GM23338 (cell line): ENCODE results near the gene SEMA4A. TPM values are rescaled to one million over a fixed set of nuclear protein-coding genes. Genes with fewer than 3 reads are reported as not detected.

Source experiments
- ATAC-seq: fragments of 200-7000 bp; cut with Tn5 transposase; 3 replicates; pipeline ENCODE4 v1.9.1; 2020
- DNase-seq: peaks from one replicate; pipeline ENCODE4 v3.0.0-alpha.2; 2015; ENCODE audit warnings: low spot score
- H2AFZ ChIP-seq: fragments of 200-600 bp; sonication (generic); 2 replicates; pipeline ENCODE4 v1.8.0; 2016; ENCODE audit warnings: antibody characterized with exemption, mild to moderate bottlenecking, moderate library complexity
- H3F3A ChIP-seq: fragments of 200-600 bp; sonication (generic); replicated peaks from 2 replicates; pipeline ENCODE4 v1.8.0; 2017; ENCODE audit warnings: antibody characterized with exemption, mixed run types, low read depth
- H3K27ac ChIP-seq: fragments of 200-600 bp; sonication (generic); 2 replicates; pipeline ENCODE4 v1.6.1; 2016; ENCODE audit warnings: low read depth
- H3K27me3 ChIP-seq: fragments of 200-600 bp; sonication (generic); 2 replicates; pipeline ENCODE4 v1.8.0; 2016; ENCODE audit warnings: mild to moderate bottlenecking, mixed run types, moderate library complexity; ENCODE audit not compliant: insufficient read depth
- H3K36me3 ChIP-seq: fragments of 200-600 bp; sonication (generic); 2 replicates; pipeline ENCODE4 v1.8.0; 2016; ENCODE audit warnings: mild to moderate bottlenecking; ENCODE audit not compliant: insufficient read depth
- H3K4me1 ChIP-seq: fragments of 200-600 bp; sonication (generic); 2 replicates; pipeline ENCODE4 v1.8.0; 2016; ENCODE audit warnings: mild to moderate bottlenecking, moderate library complexity; ENCODE audit not compliant: insufficient read depth
- H3K4me2 ChIP-seq: fragments of 200-600 bp; sonication (generic); 2 replicates; pipeline ENCODE4 v1.7.1; 2017; ENCODE audit warnings: mixed run types
- H3K4me3 ChIP-seq: fragments of 200-600 bp; sonication (generic); 2 replicates; pipeline ENCODE4 v1.6.1; 2016; ENCODE audit warnings: mixed run types
- H3K79me2 ChIP-seq: fragments of 200-600 bp; sonication (generic); replicated peaks from 2 replicates; pipeline ENCODE4 v1.8.0; 2017; ENCODE audit warnings: mild to moderate bottlenecking; ENCODE audit not compliant: insufficient read depth
- H3K9me2 ChIP-seq: fragments of 200-600 bp; sonication (generic); 2 replicates; pipeline ENCODE4 v1.8.0; 2017; ENCODE audit not compliant: insufficient read depth
- H4K20me1 ChIP-seq: fragments of 200-600 bp; sonication (generic); replicated peaks from 2 replicates; pipeline ENCODE4 v1.8.0; 2017; ENCODE audit warnings: mild to moderate bottlenecking; ENCODE audit not compliant: insufficient read depth
- H3K27ac Mint-ChIP-seq: 2 replicates; pipeline ENCODE4 v1.8.0; 2020; ENCODE audit warnings: inconsistent platforms, mild to moderate bottlenecking, moderate library complexity, mixed read lengths
- H3K27me3 Mint-ChIP-seq: 3 replicates; pipeline ENCODE4 v1.8.0; 2022; ENCODE audit warnings: low read depth, mild to moderate bottlenecking, moderate library complexity, mixed read lengths, inconsistent platforms; ENCODE audit not compliant: insufficient read depth, poor library complexity
- H3K36me3 Mint-ChIP-seq: 3 replicates; pipeline ENCODE4 v1.8.0; 2021; ENCODE audit warnings: low read depth, mild to moderate bottlenecking, inconsistent platforms, moderate library complexity, mixed read lengths
- H3K4me1 Mint-ChIP-seq: 3 replicates; pipeline ENCODE4 v1.8.0; 2020; ENCODE audit warnings: mild to moderate bottlenecking, inconsistent platforms, mixed read lengths
- H3K4me3 Mint-ChIP-seq: 3 replicates; pipeline ENCODE4 v1.8.0; 2021; ENCODE audit warnings: moderate library complexity, mild to moderate bottlenecking, inconsistent platforms, mixed read lengths
- H3K9me3 Mint-ChIP-seq: 3 replicates; pipeline ENCODE4 v1.8.0; 2020; ENCODE audit warnings: moderate library complexity, mild to moderate bottlenecking, inconsistent platforms, mixed read lengths
- CREB1 ChIP-seq: fragments of 250-450 bp; sonication (Bioruptor Pico); IDR thresholded peaks from 2 replicates; pipeline ENCODE4 v1.5.0; 2020; ENCODE audit warnings: low read depth, mild to moderate bottlenecking, moderate library complexity
- CTCF ChIP-seq, 2 experiments: fragments of 200-600 bp in 1 of 2; sonication (generic) in 1 of 2; conservative IDR thresholded peaks; 2 replicates each; pipeline versions ENCODE4 v1.5.1 to v1.6.1; 2016 to 2017; ENCODE audit warnings: antibody characterized with exemption in 2 of 2, low read depth in 2 of 2, mild to moderate bottlenecking in 2 of 2, moderate library complexity in 1 of 2
- EZH2 ChIP-seq: fragments of 200-600 bp; sonication (generic); IDR thresholded peaks from one replicate; pipeline ENCODE4 v1.8.0; 2017; ENCODE audit warnings: antibody characterized with exemption, mild to moderate bottlenecking, low read depth; ENCODE audit not compliant: unreplicated experiment
- EZH2phosphoT487 ChIP-seq: fragments of 200-600 bp; sonication (generic); IDR thresholded peaks from one replicate; pipeline ENCODE4 v1.8.1; 2018; ENCODE audit warnings: antibody characterized with exemption; ENCODE audit not compliant: unreplicated experiment
- JUNB ChIP-seq: IDR thresholded peaks from one replicate; pipeline ENCODE4 v1.6.1; 2016; ENCODE audit warnings: antibody characterized with exemption; ENCODE audit not compliant: unreplicated experiment
- NANOG ChIP-seq: IDR thresholded peaks from 2 replicates; pipeline ENCODE4 v1.6.1; 2016; ENCODE audit warnings: antibody characterized with exemption, borderline replicate concordance
- POLR2AphosphoS5 ChIP-seq: IDR thresholded peaks from 2 replicates; pipeline ENCODE4 v1.6.1; 2016; ENCODE audit warnings: antibody characterized with exemption, low read depth
- STAT1 ChIP-seq: IDR thresholded peaks from one replicate; pipeline ENCODE4 v1.6.1; 2016; ENCODE audit warnings: antibody characterized with exemption; ENCODE audit not compliant: unreplicated experiment
- ZNF114 ChIP-seq: fragments of 250-450 bp; sonication (Bioruptor Pico); IDR thresholded peaks from 2 replicates; pipeline ENCODE4 v1.5.0; 2020; ENCODE audit warnings: mild to moderate bottlenecking, moderate library complexity
- ZNF331 ChIP-seq: fragments of 250-450 bp; sonication (Bioruptor Pico); IDR thresholded peaks from 2 replicates; pipeline ENCODE4 v1.5.0; 2020; ENCODE audit warnings: low read depth, mild to moderate bottlenecking, moderate library complexity
- polyA plus RNA-seq: library from polyadenylated mRNA; unstranded; fragments of >200 nt; fragmentation: Nextera tagmentation; extraction: Ambion mirVana; gene quantifications from 2 replicates; pipeline ENCODE4 v1.2.1, GENCODE V29; 2016
- total RNA-seq: library from RNA; depleted of rRNA; stranded (reverse); fragments of >200 nt; shearing (Covaris generic); gene quantifications from 2 replicates; pipeline ENCODE4 v1.2.3, GENCODE V29; 2014
- TF ChIP-seq, protein P1 (sequence below): IDR thresholded peaks from 2 replicates; pipeline ENCODE4 v1.6.1; 2016; ENCODE audit warnings: antibody characterized with exemption
- TF ChIP-seq, protein P2 (sequence below): fragments of 250-450 bp; sonication (Bioruptor Pico); IDR thresholded peaks from 2 replicates; pipeline ENCODE4 v1.5.0; 2020; ENCODE audit warnings: mild to moderate bottlenecking, moderate library complexity
- TF ChIP-seq, protein P3 (sequence below): IDR thresholded peaks from one replicate; pipeline ENCODE4 v1.6.1; 2018; ENCODE audit warnings: antibody characterized with exemption; ENCODE audit not compliant: unreplicated experiment

The SEMA4A gene
- total and polyA plus RNA-seq, 2 experiments from 2014 or later = 5.5 to 20.2 TPM

DNA sequence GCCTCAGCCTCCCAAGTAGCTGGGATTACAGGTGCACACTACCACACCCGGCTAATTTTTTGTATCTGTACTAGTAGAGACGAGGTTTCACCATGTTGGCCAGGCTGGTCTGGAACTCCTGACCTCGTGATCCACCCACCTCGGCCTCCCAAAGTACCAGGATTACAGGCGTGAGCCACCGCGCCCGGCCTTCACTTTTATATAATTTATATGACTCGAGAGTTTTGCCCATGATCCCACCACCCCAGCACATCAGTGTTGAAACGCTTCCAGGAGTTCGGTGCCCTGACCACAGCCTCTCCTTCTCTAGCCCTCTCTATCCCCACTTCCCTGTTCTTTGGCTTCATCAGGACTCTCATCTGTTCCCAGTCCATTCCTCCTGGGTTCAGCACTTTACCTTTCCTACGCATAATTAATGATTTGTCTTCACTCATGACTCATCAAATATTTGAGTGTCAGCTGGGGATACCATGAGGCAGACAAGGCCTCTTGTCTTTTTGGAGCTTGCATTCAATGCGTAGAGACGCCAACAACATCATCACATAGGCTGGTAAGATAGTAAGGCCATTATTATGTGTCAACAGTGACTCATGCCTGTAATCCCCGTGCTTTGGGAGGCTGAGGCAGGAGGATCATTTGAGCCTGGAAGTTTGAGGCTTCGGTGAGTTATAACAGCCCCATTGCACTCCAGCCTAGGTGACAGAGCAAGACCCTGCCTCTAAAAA, 60.8 kb downstream of the SEMA4A start:
- Histone ChIP-seq H3K4me1 (peaks cover 21% of the 10 kb centered on the region), H2AFZ (no peak overlapping the region), H3K4me2 (peak overlapping the region; percentile 98), H3K9me2 (no peaks in the 10 kb centered on the region), H3K36me3 (0 out of 2 replicates have a peak, but pooled peaks cover 5% of the 10 kb centered on the region), H3K4me3 (peak overlapping the region; percentile 64), H3K27ac (peak overlapping the region; percentile 96; the same call in 1 of the 2 replicates), H3K79me2 (peaks cover 55% of the 10 kb centered on the region), H3K27me3 (no peaks in the 10 kb centered on the region), H3F3A (peaks cover 11% of the 10 kb centered on the region; the same call in 1 of the 2 replicates), H4K20me1 (peaks cover 11% of the 10 kb centered on the region; the same call in 1 of the 2 replicates)
- Mint-ChIP-seq H3K4me1 (peaks cover 19% of the 10 kb centered on the region), H3K27me3 (peaks cover 11% of the 10 kb centered on the region), H3K27ac (peak overlapping the region; percentile 86), H3K36me3 (peaks cover 25% of the 10 kb centered on the region), H3K4me3 (peak overlapping the region; percentile 96), H3K9me3 (no peaks in the 10 kb centered on the region)
- TF ChIP-seq, protein P1, sequence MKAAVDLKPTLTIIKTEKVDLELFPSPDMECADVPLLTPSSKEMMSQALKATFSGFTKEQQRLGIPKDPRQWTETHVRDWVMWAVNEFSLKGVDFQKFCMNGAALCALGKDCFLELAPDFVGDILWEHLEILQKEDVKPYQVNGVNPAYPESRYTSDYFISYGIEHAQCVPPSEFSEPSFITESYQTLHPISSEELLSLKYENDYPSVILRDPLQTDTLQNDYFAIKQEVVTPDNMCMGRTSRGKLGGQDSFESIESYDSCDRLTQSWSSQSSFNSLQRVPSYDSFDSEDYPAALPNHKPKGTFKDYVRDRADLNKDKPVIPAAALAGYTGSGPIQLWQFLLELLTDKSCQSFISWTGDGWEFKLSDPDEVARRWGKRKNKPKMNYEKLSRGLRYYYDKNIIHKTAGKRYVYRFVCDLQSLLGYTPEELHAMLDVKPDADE = no peak
- TF ChIP-seq ZNF114 (CRISPR knock-in tag) = no peak
- TF ChIP-seq EZH2 = no peak
- no peak for TF ChIP-seq JUNB
- TF ChIP-seq ZNF331 (CRISPR knock-in tag) = no peak
- TF ChIP-seq NANOG = no peak
- TF ChIP-seq EZH2phosphoT487 = no peak
- TF ChIP-seq, protein P2, sequence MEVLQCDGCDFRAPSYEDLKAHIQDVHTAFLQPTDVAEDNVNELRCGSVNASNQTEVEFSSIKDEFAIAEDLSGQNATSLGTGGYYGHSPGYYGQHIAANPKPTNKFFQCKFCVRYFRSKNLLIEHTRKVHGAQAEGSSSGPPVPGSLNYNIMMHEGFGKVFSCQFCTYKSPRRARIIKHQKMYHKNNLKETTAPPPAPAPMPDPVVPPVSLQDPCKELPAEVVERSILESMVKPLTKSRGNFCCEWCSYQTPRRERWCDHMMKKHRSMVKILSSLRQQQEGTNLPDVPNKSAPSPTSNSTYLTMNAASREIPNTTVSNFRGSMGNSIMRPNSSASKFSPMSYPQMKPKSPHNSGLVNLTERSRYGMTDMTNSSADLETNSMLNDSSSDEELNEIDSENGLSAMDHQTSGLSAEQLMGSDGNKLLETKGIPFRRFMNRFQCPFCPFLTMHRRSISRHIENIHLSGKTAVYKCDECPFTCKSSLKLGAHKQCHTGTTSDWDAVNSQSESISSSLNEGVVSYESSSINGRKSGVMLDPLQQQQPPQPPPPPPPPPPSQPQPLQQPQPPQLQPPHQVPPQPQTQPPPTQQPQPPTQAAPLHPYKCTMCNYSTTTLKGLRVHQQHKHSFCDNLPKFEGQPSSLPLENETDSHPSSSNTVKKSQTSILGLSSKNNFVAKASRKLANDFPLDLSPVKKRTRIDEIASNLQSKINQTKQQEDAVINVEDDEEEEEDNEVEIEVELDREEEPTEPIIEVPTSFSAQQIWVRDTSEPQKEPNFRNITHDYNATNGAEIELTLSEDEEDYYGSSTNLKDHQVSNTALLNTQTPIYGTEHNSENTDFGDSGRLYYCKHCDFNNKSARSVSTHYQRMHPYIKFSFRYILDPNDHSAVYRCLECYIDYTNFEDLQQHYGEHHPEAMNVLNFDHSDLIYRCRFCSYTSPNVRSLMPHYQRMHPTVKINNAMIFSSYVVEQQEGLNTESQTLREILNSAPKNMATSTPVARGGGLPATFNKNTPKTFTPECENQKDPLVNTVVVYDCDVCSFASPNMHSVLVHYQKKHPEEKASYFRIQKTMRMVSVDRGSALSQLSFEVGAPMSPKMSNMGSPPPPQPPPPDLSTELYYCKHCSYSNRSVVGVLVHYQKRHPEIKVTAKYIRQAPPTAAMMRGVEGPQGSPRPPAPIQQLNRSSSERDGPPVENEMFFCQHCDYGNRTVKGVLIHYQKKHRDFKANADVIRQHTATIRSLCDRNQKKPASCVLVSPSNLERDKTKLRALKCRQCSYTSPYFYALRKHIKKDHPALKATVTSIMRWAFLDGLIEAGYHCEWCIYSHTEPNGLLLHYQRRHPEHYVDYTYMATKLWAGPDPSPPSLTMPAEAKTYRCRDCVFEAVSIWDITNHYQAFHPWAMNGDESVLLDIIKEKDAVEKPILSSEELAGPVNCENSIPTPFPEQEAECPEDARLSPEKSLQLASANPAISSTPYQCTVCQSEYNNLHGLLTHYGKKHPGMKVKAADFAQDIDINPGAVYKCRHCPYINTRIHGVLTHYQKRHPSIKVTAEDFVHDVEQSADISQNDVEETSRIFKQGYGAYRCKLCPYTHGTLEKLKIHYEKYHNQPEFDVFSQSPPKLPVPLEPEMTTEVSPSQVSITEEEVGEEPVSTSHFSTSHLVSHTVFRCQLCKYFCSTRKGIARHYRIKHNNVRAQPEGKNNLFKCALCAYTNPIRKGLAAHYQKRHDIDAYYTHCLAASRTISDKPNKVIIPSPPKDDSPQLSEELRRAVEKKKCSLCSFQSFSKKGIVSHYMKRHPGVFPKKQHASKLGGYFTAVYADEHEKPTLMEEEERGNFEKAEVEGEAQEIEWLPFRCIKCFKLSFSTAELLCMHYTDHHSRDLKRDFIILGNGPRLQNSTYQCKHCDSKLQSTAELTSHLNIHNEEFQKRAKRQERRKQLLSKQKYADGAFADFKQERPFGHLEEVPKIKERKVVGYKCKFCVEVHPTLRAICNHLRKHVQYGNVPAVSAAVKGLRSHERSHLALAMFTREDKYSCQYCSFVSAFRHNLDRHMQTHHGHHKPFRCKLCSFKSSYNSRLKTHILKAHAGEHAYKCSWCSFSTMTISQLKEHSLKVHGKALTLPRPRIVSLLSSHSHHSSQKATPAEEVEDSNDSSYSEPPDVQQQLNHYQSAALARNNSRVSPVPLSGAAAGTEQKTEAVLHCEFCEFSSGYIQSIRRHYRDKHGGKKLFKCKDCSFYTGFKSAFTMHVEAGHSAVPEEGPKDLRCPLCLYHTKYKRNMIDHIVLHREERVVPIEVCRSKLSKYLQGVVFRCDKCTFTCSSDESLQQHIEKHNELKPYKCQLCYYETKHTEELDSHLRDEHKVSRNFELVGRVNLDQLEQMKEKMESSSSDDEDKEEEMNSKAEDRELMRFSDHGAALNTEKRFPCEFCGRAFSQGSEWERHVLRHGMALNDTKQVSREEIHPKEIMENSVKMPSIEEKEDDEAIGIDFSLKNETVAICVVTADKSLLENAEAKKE (CRISPR knock-in tag) = no peak
- TF ChIP-seq CTCF (conservative IDR thresholded peaks at IDR 0.05; ENCODE audit: low read depth in 2 of 2) = no peak
- TF ChIP-seq STAT1 = no peak
- TF ChIP-seq POLR2AphosphoS5 = no peak
- TF ChIP-seq CREB1 (CRISPR knock-in tag) = no peak
- TF ChIP-seq, protein P3, sequence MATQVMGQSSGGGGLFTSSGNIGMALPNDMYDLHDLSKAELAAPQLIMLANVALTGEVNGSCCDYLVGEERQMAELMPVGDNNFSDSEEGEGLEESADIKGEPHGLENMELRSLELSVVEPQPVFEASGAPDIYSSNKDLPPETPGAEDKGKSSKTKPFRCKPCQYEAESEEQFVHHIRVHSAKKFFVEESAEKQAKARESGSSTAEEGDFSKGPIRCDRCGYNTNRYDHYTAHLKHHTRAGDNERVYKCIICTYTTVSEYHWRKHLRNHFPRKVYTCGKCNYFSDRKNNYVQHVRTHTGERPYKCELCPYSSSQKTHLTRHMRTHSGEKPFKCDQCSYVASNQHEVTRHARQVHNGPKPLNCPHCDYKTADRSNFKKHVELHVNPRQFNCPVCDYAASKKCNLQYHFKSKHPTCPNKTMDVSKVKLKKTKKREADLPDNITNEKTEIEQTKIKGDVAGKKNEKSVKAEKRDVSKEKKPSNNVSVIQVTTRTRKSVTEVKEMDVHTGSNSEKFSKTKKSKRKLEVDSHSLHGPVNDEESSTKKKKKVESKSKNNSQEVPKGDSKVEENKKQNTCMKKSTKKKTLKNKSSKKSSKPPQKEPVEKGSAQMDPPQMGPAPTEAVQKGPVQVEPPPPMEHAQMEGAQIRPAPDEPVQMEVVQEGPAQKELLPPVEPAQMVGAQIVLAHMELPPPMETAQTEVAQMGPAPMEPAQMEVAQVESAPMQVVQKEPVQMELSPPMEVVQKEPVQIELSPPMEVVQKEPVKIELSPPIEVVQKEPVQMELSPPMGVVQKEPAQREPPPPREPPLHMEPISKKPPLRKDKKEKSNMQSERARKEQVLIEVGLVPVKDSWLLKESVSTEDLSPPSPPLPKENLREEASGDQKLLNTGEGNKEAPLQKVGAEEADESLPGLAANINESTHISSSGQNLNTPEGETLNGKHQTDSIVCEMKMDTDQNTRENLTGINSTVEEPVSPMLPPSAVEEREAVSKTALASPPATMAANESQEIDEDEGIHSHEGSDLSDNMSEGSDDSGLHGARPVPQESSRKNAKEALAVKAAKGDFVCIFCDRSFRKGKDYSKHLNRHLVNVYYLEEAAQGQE = no peak
- ATAC-seq (no peak), DNase-seq (no peak)
